H1 (cell line): ENCODE data around the gene RER1.

Source experiments
- CHD2 ChIP-seq: IDR thresholded peaks from 2 replicates; pipeline ENCODE4 v1.6.1; 2012; ENCODE audit warnings: low read length, improper control_type of control experiment
- CTCF ChIP-seq, 3 experiments: IDR thresholded peaks; 1 replicate in 2 of 3; 2 replicates in 1 of 3; pipeline versions ENCODE4 v1.5.1 to v1.6.1; 2011; ENCODE audit warnings: low read length in 3 of 3, mild to moderate bottlenecking in 3 of 3, inconsistent platforms in 2 of 3, low read depth in 1 of 3, moderate library complexity in 1 of 3; ENCODE audit not compliant: insufficient read depth in 1 of 3; ENCODE audit errors: control extremely low read depth in 1 of 3
- EZH2 ChIP-seq: fragments of 200-600 bp; sonication (generic); IDR thresholded peaks from 2 replicates; pipeline ENCODE4 v1.7.1; 2012; ENCODE audit warnings: low read depth, mild to moderate bottlenecking, moderate library complexity, low read length, inconsistent platforms; ENCODE audit not compliant: severe bottlenecking
- GTF2F1 ChIP-seq: IDR thresholded peaks from 2 replicates; pipeline ENCODE4 v1.6.1; 2012; ENCODE audit warnings: low read depth, low read length, improper control_type of control experiment, borderline replicate concordance
- POLR2A ChIP-seq, 2 experiments: IDR thresholded peaks; 1 replicate in 1 of 2; 2 replicates in 1 of 2; pipeline ENCODE4 v1.6.1; 2011; ENCODE audit warnings: low read depth in 2 of 2, low read length in 2 of 2, mild to moderate bottlenecking in 2 of 2; ENCODE audit errors: control extremely low read depth in 1 of 2
- TAF1 ChIP-seq: IDR thresholded peaks from 2 replicates; pipeline ENCODE4 v1.6.1; 2011; ENCODE audit warnings: mild to moderate bottlenecking, low read depth, low read length
- TBP ChIP-seq: IDR thresholded peaks from 2 replicates; pipeline ENCODE4 v1.6.1; 2011; ENCODE audit warnings: low read depth, low read length, improper control_type of control experiment
- USF2 ChIP-seq: IDR thresholded peaks from 2 replicates; pipeline ENCODE4 v1.6.1; 2011; ENCODE audit warnings: low read length, improper control_type of control experiment

- TF ChIP-seq TAF1: no peak
- TF ChIP-seq CTCF (IDR thresholded peaks at IDR 0.05; ENCODE audit: control extremely low read depth in 1 of 3, insufficient read depth in 1 of 3, low read depth in 1 of 3, low read length in 3 of 3): no peak
- TF ChIP-seq CHD2: no peak
- TF ChIP-seq USF2: no peak
- TF ChIP-seq POLR2A (IDR thresholded peaks at IDR 0.05; ENCODE audit: control extremely low read depth in 1 of 2, low read depth in 2 of 2, low read length in 2 of 2): no peak
- TF ChIP-seq GTF2F1: no peak
- no peak for TF ChIP-seq TBP
- no peak for TF ChIP-seq EZH2
These were observed 54.8 kb downstream of the RER1 start for GRCh38 chr1:2446394-2446793.
